Kidney (tissue), 14 donors: Measurements from ENCODE around the gene SENP1. TPM values are rescaled to one million over a fixed set of nuclear protein-coding genes. Genes with fewer than 3 reads are reported as not detected.
"Not testable (repeated sequence)": the region's sequence is repeated elsewhere in the genome, so short reads cannot be mapped to it uniquely, and the experiment has no call there.

Experiments used
- DNase-seq, 5 donors: peaks; one replicate each; pipeline ENCODE4 v3.0.0-alpha.2; 2013 to 2020
- FAIRE-seq: peaks from 2 replicates; lab custom pipeline; 2012; peaks lifted over from hg19 to GRCh38; lab: Jason Lieb, UNC
- H3K27ac ChIP-seq, 2 donors: one replicate each; pipeline ENCODE4 v1.7.0; 2013; ENCODE audit warnings: low read depth in 2 of 2, low read length in 2 of 2, inconsistent platforms in 1 of 2
- H3K27me3 ChIP-seq: one replicate; pipeline ENCODE4 v1.7.1; 2013; ENCODE audit warnings: low read length, inconsistent platforms; ENCODE audit not compliant: control insufficient read depth, insufficient read depth
- H3K36me3 ChIP-seq, 3 donors: one replicate each; pipeline versions ENCODE4 v1.7.0 to v1.7.1; 2013; ENCODE audit warnings: low read length in 3 of 3, control low read depth in 1 of 3, inconsistent platforms in 1 of 3; ENCODE audit not compliant: insufficient read depth in 3 of 3, control insufficient read depth in 2 of 3
- H3K4me1 ChIP-seq, 3 donors: one replicate each; pipeline versions ENCODE4 v1.7.0 to v1.7.1; 2013; ENCODE audit warnings: low read length in 3 of 3, inconsistent platforms in 1 of 3, low read depth in 1 of 3; ENCODE audit not compliant: control insufficient read depth in 2 of 3, insufficient read depth in 2 of 3
- H3K4me3 ChIP-seq, 3 donors: one replicate each; pipeline versions ENCODE4 v1.7.0 to v1.8.1; 2013; ENCODE audit warnings: low read length in 3 of 3, control low read depth in 1 of 3, inconsistent platforms in 1 of 3
- H3K9ac ChIP-seq, 3 donors: one replicate each; pipeline versions ENCODE4 v1.7.0 to v1.7.1; 2013; ENCODE audit warnings: low read length in 3 of 3, control low read depth in 1 of 3, inconsistent platforms in 1 of 3
- H3K9me3 ChIP-seq, 3 donors: one replicate each; pipeline versions ENCODE4 v1.7.0 to v1.7.1; 2013; ENCODE audit warnings: low read length in 3 of 3, control low read depth in 1 of 3, inconsistent platforms in 1 of 3; ENCODE audit not compliant: control insufficient read depth in 2 of 3, insufficient read depth in 1 of 3
- intact Hi-C: fragments of 100-400 bp; cut with DNase I; formaldehyde crosslinking; loops from one replicate; pipeline ENCODE4 v1.11.1; 2022
- polyA plus RNA-seq: library from polyadenylated mRNA; stranded (reverse); fragments of 350-450 nt; fragmentation: Illumina TruSeq; extraction: RNeasy Lipid Tissue Mini Kit (QIAGEN cat#74804); gene quantifications from one replicate; pipeline ENCODE4 v1.2.3, GENCODE V29; 2014; ENCODE audit warnings: low read depth, low replicate concordance; ENCODE audit not compliant: insufficient read depth
- total RNA-seq: library from RNA; stranded (reverse); fragmentation: NEBNext Ultra II Directional; extraction: Animal tissue kit (Norgen Biotek cat#: 25700); gene quantifications from one replicate; pipeline ENCODE4 v1.2.1, GENCODE V29; 2021
- TF ChIP-seq, protein P1 (sequence below): IDR thresholded peaks from 3 replicates; pipeline ENCODE4 v1.5.1; 2012; ENCODE audit warnings: mild to moderate bottlenecking, moderate library complexity, borderline replicate concordance; ENCODE audit not compliant: insufficient read depth; ENCODE audit errors: extremely low read depth
- donor health status: control.
- donor health status: control.
- donor health status: control.
- donor health status: control.
- donor health status: control.
- donor health status: DM: yes; HTN: yes; CAD: no.
- donor health status: Normal renal cell carcinoma (clear cell type).

The SENP1 gene
- total and polyA plus RNA-seq, 2 donors from 2014 or later: 3.5 to 19.4 TPM

- TF ChIP-seq, protein P1, sequence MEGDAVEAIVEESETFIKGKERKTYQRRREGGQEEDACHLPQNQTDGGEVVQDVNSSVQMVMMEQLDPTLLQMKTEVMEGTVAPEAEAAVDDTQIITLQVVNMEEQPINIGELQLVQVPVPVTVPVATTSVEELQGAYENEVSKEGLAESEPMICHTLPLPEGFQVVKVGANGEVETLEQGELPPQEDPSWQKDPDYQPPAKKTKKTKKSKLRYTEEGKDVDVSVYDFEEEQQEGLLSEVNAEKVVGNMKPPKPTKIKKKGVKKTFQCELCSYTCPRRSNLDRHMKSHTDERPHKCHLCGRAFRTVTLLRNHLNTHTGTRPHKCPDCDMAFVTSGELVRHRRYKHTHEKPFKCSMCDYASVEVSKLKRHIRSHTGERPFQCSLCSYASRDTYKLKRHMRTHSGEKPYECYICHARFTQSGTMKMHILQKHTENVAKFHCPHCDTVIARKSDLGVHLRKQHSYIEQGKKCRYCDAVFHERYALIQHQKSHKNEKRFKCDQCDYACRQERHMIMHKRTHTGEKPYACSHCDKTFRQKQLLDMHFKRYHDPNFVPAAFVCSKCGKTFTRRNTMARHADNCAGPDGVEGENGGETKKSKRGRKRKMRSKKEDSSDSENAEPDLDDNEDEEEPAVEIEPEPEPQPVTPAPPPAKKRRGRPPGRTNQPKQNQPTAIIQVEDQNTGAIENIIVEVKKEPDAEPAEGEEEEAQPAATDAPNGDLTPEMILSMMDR: no peak
- H3K36me3 ChIP-seq: no peaks in the 10 kb centered on the region
- intact Hi-C loops: no loop called here
Observed at GRCh38 chr12:48115957-48116356, 10.1 kb upstream of the SENP1 start.

DNA sequence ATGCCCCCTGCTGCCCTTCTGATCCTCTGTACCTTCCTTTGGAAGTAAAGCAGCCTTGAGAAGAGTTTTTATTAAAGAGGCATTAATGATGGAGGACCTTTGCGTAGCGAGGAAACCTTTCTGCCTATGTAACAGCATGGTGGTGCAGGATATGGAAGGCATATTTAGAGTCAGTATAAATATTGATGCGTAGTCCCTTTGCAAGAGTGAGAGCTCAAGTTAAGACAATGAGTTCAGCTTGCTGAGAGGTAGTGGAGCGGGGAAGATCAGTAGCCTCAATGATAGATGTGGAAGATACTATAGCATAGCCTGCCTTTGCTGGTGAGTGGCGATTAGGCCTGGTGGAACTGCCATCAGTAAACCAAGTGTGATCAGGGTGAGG lies 5.4 kb upstream of the SENP1 start:
- H3K4me3 ChIP-seq, H3K4me1 ChIP-seq, H3K9me3 ChIP-seq, H3K9ac ChIP-seq, H3K36me3 ChIP-seq, DNase-seq, FAIRE-seq, H3K27me3 ChIP-seq, H3K27ac ChIP-seq, intact Hi-C loops: not testable (repeated sequence)

More at GRCh38 chr12:48115957-48116356, 10.1 kb upstream of the SENP1 start:
- no peak for DNase-seq
- H3K27ac ChIP-seq: no peak overlapping the region
- no peak for FAIRE-seq
- no peak overlapping the region for H3K9ac ChIP-seq
- H3K27me3 ChIP-seq: no peaks in the 10 kb centered on the region
- H3K4me3 ChIP-seq: no peak overlapping the region
- no peaks in the 10 kb centered on the region for H3K4me1 ChIP-seq
- H3K9me3 ChIP-seq: no peaks in the 10 kb centered on the region

GRCh38 chr12:48110691-48111311 lies 4.9 kb upstream of the SENP1 start:
- H3K27me3 ChIP-seq: no peaks in the 10 kb centered on the region
- H3K36me3 ChIP-seq: no peaks in the 10 kb centered on the region
- intact Hi-C loops: no loop called here
- H3K4me3 ChIP-seq: no peak overlapping the region
- no peak for DNase-seq
- FAIRE-seq: no peak
- TF ChIP-seq, protein P1: no peak
- H3K4me1 ChIP-seq: peaks cover 7 to 9% (median 8%) of the 10 kb centered on the region in 3 donors
- no peak overlapping the region for H3K27ac ChIP-seq
- H3K9ac ChIP-seq: no peak overlapping the region
- H3K9me3 ChIP-seq: no peaks in the 10 kb centered on the region

GRCh38 chr12:48109424-48109823 lies 3.5 kb upstream of the SENP1 start:
- no peaks in the 10 kb centered on the region for H3K27me3 ChIP-seq
- H3K4me3 ChIP-seq: no peak overlapping the region
- FAIRE-seq (no peak), DNase-seq (no peak)
- intact Hi-C loops: no loop called here
- H3K9me3 ChIP-seq: no peaks in the 10 kb centered on the region
- TF ChIP-seq, protein P1: no peak
- no peak overlapping the region for H3K9ac ChIP-seq
- H3K27ac ChIP-seq: no peak overlapping the region
- H3K36me3 ChIP-seq: no peaks in the 10 kb centered on the region
- peaks cover 7 to 12% (median 11%) of the 10 kb centered on the region in 3 donors for H3K4me1 ChIP-seq
